ENCODE measurements around the gene ROPN1. TPM values are rescaled to one million over a fixed set of nuclear protein-coding genes. Genes with fewer than 3 reads are reported as not detected.

ROPN1 gene
- total RNA-seq, 1 donor from 2014 or later = not detected

- DNase-seq (ENCODE audit: extremely low read depth, low read depth, low spot score) = no peak
Measured at GRCh38 chr3:123951522-123952447, 40.1 kb downstream of the ROPN1 start.

GRCh38 chr3:123949641-123950040, 42.3 kb downstream of the ROPN1 start:
- DNase-seq (ENCODE audit: extremely low read depth, low read depth, low spot score) = no peak

GRCh38 chr3:123948449-123948848, 43.5 kb downstream of the ROPN1 start:
- DNase-seq (ENCODE audit: extremely low read depth, low read depth, low spot score) = no peak

- no peak for DNase-seq (ENCODE audit: extremely low read depth, low read depth, low spot score)
Measured at GRCh38 chr3:123947482-123947881, 44.4 kb downstream of the ROPN1 start.

GRCh38 chr3:123941542-123941941, 50.4 kb downstream of the ROPN1 start:
- no peak for DNase-seq (ENCODE audit: extremely low read depth, low read depth, low spot score)

- DNase-seq (ENCODE audit: extremely low read depth, low read depth, low spot score) = no peak
Measured at GRCh38 chr3:123941121-123941520, 50.8 kb downstream of the ROPN1 start.

- no peak for DNase-seq (ENCODE audit: extremely low read depth, low read depth, low spot score)
Measured at GRCh38 chr3:123939706-123940105, 52.2 kb downstream of the ROPN1 start.

- no peak for DNase-seq (ENCODE audit: extremely low read depth, low read depth, low spot score)
Measured at GRCh38 chr3:123936400-123936799, 55.5 kb downstream of the ROPN1 start.

- DNase-seq (ENCODE audit: extremely low read depth, low read depth, low spot score) = no peak
Measured at GRCh38 chr3:123935830-123936229, 56.1 kb downstream of the ROPN1 start.

GRCh38 chr3:123934250-123934649, 57.7 kb downstream of the ROPN1 start:
- no peak for DNase-seq (ENCODE audit: extremely low read depth, low read depth, low spot score)

- no peak for DNase-seq (ENCODE audit: extremely low read depth, low read depth, low spot score)
Measured at GRCh38 chr3:123930445-123930844, 61.5 kb downstream of the ROPN1 start.

- DNase-seq (ENCODE audit: extremely low read depth, low read depth, low spot score) = no peak
Measured at GRCh38 chr3:123929325-123929724, 62.6 kb downstream of the ROPN1 start.

GRCh38 chr3:123926396-123926795, 65.5 kb downstream of the ROPN1 start:
- no peak for DNase-seq (ENCODE audit: extremely low read depth, low read depth, low spot score)

- DNase-seq (ENCODE audit: extremely low read depth, low read depth, low spot score) = no peak
Measured at GRCh38 chr3:123920868-123921267, 71.1 kb downstream of the ROPN1 start.

- DNase-seq (ENCODE audit: extremely low read depth, low read depth, low spot score) = no peak
Measured at GRCh38 chr3:123920383-123920782, 71.5 kb downstream of the ROPN1 start.

- DNase-seq (ENCODE audit: extremely low read depth, low read depth, low spot score) = no peak
Measured at GRCh38 chr3:123919353-123919752, 72.6 kb downstream of the ROPN1 start.

Other genes with a start within 250 kb of the ROPN1 start
- 57.8 and 91.7 TPM in 2 replicates for gene MYLK, start 107.8 kb downstream of the ROPN1 start, total RNA-seq
- gene CCDC14, start 30.9 kb downstream of the ROPN1 start, total RNA-seq = 24.0 and 26.3 TPM in 2 replicates
- 54.1 and 65.2 TPM in 2 replicates for gene KALRN, start 41.2 kb upstream of the ROPN1 start, total RNA-seq